GM04504 (cell line): Measurements from ENCODE around the gene YARS2.
A peak's percentile ranks its signal among the peaks of the same experiment; 100 is the strongest.
"Not testable (repeated sequence)": the region's sequence is repeated elsewhere in the genome, so short reads cannot be mapped to it uniquely, and the experiment has no call there.

ENCODE experiments used
- DNase-seq: peaks from one replicate; pipeline ENCODE4 v3.0.0-alpha.2; 2012; ENCODE audit warnings: low read depth

The YARS2 gene

GRCh38 chr12:32743264-32743663, 12.4 kb downstream of the YARS2 start:
- no peak for DNase-seq

DNA sequence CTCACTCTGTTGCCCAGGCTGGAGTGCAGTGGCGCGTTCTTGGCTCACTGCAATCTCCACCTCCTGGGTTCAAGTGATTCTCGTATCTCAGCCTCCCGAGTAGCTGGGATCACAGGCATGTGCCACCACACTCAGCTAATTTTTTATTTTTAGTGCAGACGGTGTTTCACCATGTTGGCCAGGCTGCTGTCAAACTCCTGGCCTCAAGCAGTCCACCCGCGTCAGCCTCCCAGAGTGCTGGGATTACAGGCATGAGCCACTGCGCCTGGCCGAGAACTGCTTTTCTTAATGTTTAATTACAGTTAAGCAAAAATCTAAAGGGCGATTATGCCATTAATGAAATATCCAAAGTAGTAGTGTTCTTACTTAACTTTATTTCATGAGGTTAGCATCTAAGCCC, 13.6 kb downstream of the YARS2 start:
- DNase-seq, result no peak

- no peak for DNase-seq
These were observed 16.4 kb downstream of the YARS2 start for GRCh38 chr12:32739279-32739678.

DNA sequence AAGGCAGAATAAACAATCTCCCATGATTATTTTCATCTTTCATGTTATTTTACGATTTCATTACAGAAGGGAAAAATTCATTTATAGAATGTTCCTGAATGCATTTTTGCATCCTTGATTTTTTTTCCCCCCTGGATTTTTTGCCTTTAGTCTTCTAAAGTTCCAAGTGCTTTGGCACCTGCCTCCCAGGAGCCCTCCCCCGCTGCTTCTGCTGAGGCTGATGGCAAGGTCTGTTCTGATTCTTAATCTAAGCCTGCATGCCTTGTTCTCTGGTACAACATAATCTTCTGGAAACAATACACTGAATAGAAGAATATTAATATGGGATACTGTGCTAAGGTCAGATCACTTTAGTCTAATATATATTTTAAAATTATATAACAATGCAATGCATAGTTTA, 18.0 kb downstream of the YARS2 start:
- DNase-seq, result no peak

GRCh38 chr12:32736445-32736844, 19.3 kb downstream of the YARS2 start:
- no peak for DNase-seq

DNA sequence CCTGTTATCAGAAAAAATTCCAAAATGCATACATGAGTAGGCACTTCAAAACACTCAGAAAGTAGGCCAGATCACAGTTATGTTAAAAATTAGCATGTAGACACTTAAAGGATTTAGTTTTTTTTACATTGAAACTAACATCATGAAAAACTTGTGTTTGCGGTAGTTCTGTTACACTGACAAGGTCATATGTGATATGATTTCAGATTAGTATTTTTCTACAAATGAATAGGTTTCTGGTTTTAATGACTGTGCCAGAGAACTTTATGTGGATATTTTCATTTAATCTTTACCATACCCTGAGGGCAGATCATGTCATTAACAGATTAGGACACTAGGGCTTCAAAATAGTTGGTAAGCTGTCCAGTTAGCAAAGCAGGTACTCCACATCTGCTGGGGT, 20.7 kb downstream of the YARS2 start:
- DNase-seq, result no peak

GRCh38 chr12:32727237-32727636, 28.5 kb downstream of the YARS2 start:
- DNase-seq, result no peak

DNA sequence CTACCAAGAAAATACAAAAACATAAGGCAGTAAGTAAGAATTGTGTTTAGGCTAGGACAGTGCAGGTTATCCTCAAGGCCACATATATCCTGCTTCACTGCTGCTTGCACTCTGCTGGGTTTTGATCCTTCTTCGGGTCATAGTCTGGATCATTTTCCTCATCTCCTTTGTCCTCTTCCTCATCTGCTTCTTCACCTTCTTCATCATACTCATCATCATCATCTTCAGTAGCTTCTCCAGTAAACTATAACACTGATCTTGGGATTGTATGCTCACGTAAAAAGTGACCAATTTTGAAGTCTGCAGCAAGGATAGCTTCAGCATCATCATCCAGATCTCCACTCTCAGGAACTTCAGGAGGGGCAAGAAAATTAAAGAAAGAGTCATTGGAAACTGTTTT, 29.4 kb downstream of the YARS2 start:
- no peak for DNase-seq

DNA sequence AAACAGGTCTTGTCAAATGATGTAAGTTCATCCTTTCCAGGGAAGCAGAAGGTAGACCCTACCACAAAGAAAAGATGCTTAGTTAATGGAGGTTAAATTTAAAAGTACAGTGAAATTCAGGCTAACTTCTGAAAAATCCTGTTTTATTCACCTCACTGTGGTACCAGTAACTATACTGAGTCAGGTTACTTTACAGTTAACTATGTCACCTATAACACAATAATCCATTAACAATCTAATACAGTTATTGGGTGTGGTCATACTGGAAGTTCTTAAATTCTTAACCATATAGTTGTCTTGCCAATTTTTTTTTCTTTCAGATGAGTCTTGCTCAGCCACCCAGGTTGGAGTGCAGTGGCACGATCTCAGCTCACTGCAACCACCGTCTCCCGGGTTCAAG, 30.4 kb downstream of the YARS2 start:
- DNase-seq, result not testable (repeated sequence)

GRCh38 chr12:32718926-32719325, 36.8 kb downstream of the YARS2 start:
- no peak for DNase-seq

- no peak for DNase-seq
These were observed 40.9 kb downstream of the YARS2 start for GRCh38 chr12:32714772-32715171.

DNA sequence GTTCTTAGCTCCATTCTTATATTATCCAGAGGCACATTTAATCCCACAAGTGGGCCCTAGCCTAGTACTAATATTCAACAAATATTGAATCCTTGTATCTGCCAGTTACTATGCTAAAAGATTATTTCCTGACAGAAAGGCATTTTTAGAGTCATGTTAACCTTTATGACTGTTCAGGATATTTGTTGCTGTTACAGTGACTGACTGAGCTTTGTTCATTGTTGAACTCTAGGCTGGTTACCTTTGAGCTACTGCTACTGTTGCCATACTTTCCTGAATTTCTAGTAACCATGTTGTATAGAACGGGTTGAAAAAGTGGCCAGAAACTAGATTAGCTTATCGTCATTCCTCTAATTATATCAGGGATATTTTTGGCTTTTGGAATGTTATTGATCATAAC, 46.8 kb downstream of the YARS2 start:
- no peak for DNase-seq

DNA sequence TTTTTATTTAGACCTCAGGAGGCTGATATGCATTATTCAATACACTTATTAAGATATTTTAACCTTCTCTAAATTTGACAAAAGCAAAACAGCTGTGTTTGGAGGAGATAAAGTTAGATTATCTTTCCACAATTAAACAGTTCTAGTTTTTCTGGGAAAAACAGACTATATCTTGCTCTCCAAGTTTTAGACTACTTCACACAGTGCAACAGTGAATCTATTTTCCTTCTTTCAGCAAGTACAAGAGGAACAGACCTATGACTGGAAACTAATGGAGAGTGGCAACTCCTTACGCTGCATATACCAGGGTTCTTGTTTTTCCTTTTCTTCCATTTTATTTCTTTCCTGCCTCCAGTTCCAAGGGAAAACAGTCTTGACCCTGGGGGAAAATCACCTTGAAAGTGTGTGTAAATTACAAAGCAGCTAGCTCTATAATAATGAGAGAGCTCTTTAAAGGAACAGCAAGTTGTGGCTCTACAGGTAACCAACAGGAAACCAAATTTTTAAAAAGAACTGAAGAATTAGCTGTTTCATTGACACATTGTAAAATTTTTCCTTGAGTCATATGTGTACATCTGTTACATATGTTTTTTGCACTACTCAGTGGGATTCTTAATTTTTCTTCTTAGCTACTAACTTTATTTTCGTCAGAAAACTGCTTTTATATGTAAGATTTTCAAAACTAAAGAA, 49.2 kb downstream of the YARS2 start:
- DNase-seq, result no peak

DNA sequence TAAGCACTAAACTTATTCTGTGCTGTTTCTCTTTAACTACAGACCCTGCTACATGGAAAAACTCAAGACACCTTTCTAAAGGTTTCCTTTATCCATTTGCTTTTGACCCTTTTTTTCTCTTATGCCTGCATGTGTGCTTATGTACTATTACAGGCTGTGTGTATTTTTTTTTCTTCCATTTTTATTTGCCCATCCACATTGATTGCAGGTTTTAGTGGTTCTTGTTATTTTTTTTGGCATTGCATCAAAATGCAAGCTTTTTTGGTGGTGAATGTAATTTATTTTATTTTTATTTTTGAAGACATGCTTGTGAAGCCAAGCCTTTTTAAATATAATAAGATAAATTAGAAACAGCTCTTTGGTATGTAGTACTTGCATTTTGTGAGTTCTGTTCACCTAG, 49.9 kb downstream of the YARS2 start:
- DNase-seq, result no peak

DNA sequence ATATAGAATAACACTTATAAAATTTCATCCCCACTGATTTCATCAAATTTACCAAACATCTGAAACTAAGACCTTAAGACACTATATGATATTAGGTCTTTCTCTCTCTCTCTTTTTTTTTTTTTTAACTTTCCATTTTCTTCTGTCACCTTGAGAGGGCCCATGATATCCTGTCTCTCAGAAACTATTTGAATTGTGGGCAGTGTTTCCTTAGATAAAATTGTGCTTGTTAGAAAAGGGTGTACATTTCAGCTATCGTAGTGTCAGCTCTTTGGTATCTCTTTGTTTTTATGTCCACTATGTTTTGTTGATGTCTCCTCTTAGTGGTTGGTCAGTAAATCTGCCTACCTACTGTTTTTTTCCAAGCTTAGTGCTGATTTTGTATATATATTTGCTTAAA, 52.8 kb downstream of the YARS2 start:
- no peak for DNase-seq

DNA sequence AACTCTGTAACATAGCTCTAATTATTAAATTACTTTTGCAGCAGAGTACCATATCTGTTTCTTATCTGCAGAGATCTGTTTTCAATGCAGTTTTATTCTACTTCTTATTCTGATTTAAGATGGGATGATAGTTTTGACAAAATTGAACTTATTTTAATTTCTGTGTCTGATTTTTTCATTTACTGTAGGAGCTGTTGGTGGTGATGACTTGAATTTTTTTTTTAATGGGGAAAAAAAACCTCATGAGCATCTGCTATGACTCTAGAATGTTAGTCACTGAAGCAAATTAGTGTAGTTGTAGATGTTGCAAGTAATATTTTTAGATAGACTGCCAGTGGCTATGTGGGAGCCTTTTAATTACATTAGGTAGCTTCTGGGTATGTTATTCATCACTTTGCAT, 53.2 kb downstream of the YARS2 start:
- peak; percentile 6 for DNase-seq

DNA sequence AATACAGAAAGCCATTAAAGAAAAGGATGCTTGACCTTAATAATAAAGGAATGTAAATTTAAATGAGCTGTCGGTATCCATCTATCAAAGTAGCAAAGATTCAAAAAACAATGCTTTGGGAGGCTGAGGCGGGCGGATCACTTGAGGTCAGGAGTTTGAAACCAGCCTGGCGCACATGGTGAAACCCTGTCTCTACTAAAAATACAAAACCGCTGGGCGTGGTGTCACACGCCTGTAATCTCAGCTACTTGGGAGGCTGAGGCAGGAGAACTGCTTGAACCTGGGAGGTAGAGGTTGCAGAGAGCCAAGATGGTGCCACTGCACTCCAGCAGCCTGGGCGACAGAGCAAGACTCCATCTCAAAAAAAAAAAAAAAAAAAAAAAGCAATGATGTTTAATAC, 56.3 kb downstream of the YARS2 start:
- not testable (repeated sequence) for DNase-seq

- DNase-seq, result no peak
These were observed 57.4 kb downstream of the YARS2 start for GRCh38 chr12:32698285-32698684.

- no peak for DNase-seq
These were observed 58.3 kb downstream of the YARS2 start for GRCh38 chr12:32697445-32697844.
